Karpas-422 (cell line): ENCODE data around the gene MC5R. TPM values are rescaled to one million over a fixed set of nuclear protein-coding genes. Genes with fewer than 3 reads are reported as not detected.
"Not testable (repeated sequence)": the region's sequence is repeated elsewhere in the genome, so short reads cannot be mapped to it uniquely, and the experiment has no call there.

Source experiments
- DNase-seq: peaks from one replicate; pipeline ENCODE4 v3.0.0-alpha.2; 2015
- H2AFZ ChIP-seq: fragments of 200-600 bp; sonication (generic); 2 replicates; pipeline ENCODE4 v1.6.1; 2014; ENCODE audit warnings: antibody characterized with exemption, low read length, mixed read lengths
- H3K27ac ChIP-seq: fragments of 200-600 bp; sonication (generic); 2 replicates; pipeline ENCODE4 v1.5.1; 2014; ENCODE audit warnings: mild to moderate bottlenecking, low read length, moderate library complexity
- H3K27me3 ChIP-seq: fragments of 200-600 bp; sonication (generic); 2 replicates; pipeline ENCODE4 v1.6.1; 2014; ENCODE audit warnings: low read length, mixed read lengths
- H3K36me3 ChIP-seq: fragments of 200-600 bp; sonication (generic); 2 replicates; pipeline ENCODE4 v1.6.1; 2014; ENCODE audit warnings: low read length, mixed read lengths; ENCODE audit not compliant: insufficient read depth
- H3K4me1 ChIP-seq: fragments of 200-600 bp; sonication (generic); 2 replicates; pipeline ENCODE4 v1.6.1; 2014; ENCODE audit warnings: mild to moderate bottlenecking, low read length, mixed read lengths
- H3K4me2 ChIP-seq: fragments of 200-600 bp; sonication (generic); 2 replicates; pipeline ENCODE4 v1.6.1; 2014; ENCODE audit warnings: low read length, low read depth, mild to moderate bottlenecking; ENCODE audit not compliant: poor library complexity, severe bottlenecking
- H3K4me3 ChIP-seq: fragments of 200-600 bp; sonication (generic); 2 replicates; pipeline ENCODE4 v1.5.1; 2014; ENCODE audit warnings: mild to moderate bottlenecking, antibody characterized with exemption, low read length, mixed read lengths
- H3K79me2 ChIP-seq: fragments of 200-600 bp; sonication (generic); 2 replicates; pipeline ENCODE4 v1.6.1; 2014; ENCODE audit warnings: mild to moderate bottlenecking, low read length, mixed read lengths
- H3K9ac ChIP-seq: fragments of 200-600 bp; sonication (generic); 2 replicates; pipeline ENCODE4 v1.6.0; 2014; ENCODE audit warnings: low read length
- H3K9me2 ChIP-seq: fragments of 200-600 bp; sonication (generic), shearing (Covaris generic); replicated peaks from 2 replicates; pipeline ENCODE4 v1.6.0; 2014; ENCODE audit warnings: mild to moderate bottlenecking, low read length, moderate library complexity; ENCODE audit not compliant: insufficient read depth
- H3K9me3 ChIP-seq: fragments of 300-700, 200-600 bp; sonication (generic); 2 replicates; pipeline ENCODE4 v1.6.1; 2014; ENCODE audit warnings: low read length, mixed read lengths
- H4K20me1 ChIP-seq: fragments of 200-600 bp; sonication (generic); 2 replicates; pipeline ENCODE4 v1.6.1; 2014; ENCODE audit warnings: mild to moderate bottlenecking, antibody characterized with exemption, low read length, low read depth; ENCODE audit not compliant: insufficient read depth
- total RNA-seq: library from RNA; depleted of rRNA; stranded (reverse); fragments of >200 nt; shearing (Covaris generic); gene quantifications from 2 replicates; pipeline ENCODE4 v1.2.3, GENCODE V29; 2014; ENCODE audit warnings: low replicate concordance

The MC5R gene
- total RNA-seq, 1 experiment from 2014 or later, result not detected

- Histone ChIP-seq H3K27me3 (no peaks in the 10 kb centered on the region), H3K4me1 (peaks cover 5% of the 10 kb centered on the region; the same call in 1 of the 2 replicates), H3K36me3 (no peaks in the 10 kb centered on the region), H3K9me2 (no peaks in the 10 kb centered on the region), H3K4me2 (no peak overlapping the region), H3K79me2 (no peaks in the 10 kb centered on the region), H3K9ac (no peak overlapping the region), H3K27ac (no peak overlapping the region), H3K4me3 (no peak overlapping the region), H3K9me3 (no peaks in the 10 kb centered on the region), H2AFZ (no peak overlapping the region), H4K20me1 (no peaks in the 10 kb centered on the region)
- DNase-seq, result no peak
Measured at GRCh38 chr18:13826209-13826608, 2.3 kb downstream of the MC5R start.

- no peaks in the 10 kb centered on the region for H3K79me2 ChIP-seq
- no peaks in the 10 kb centered on the region for H3K27me3 ChIP-seq
- H3K36me3 ChIP-seq, result no peaks in the 10 kb centered on the region
- H3K9me2 ChIP-seq, result no peaks in the 10 kb centered on the region
- no peak overlapping the region for H2AFZ ChIP-seq
- H3K4me3 ChIP-seq, result no peak overlapping the region
- H3K4me2 ChIP-seq, result no peak overlapping the region
- no peaks in the 10 kb centered on the region for H3K9me3 ChIP-seq
- no peak overlapping the region for H3K9ac ChIP-seq
- no peak overlapping the region for H3K27ac ChIP-seq
- DNase-seq, result no peak
- no peaks in the 10 kb centered on the region for H3K4me1 ChIP-seq
- H4K20me1 ChIP-seq, result no peaks in the 10 kb centered on the region
Measured at GRCh38 chr18:13831864-13832508, 8.0 kb downstream of the MC5R start.

GRCh38 chr18:13834496-13835015 lies 10.6 kb downstream of the MC5R start:
- Histone ChIP-seq H3K4me1 (no peaks in the 10 kb centered on the region), H3K4me2 (no peak overlapping the region), H3K27me3 (no peaks in the 10 kb centered on the region), H4K20me1 (no peaks in the 10 kb centered on the region), H3K4me3 (no peak overlapping the region), H3K79me2 (no peaks in the 10 kb centered on the region), H3K9me3 (no peaks in the 10 kb centered on the region), H3K36me3 (no peaks in the 10 kb centered on the region), H2AFZ (no peak overlapping the region), H3K27ac (no peak overlapping the region), H3K9me2 (no peaks in the 10 kb centered on the region), H3K9ac (no peak overlapping the region)
- DNase-seq, result no peak

- Histone ChIP-seq H3K79me2 (no peaks in the 10 kb centered on the region), H3K9me2 (no peaks in the 10 kb centered on the region), H2AFZ (no peak overlapping the region), H3K4me2 (no peak overlapping the region), H3K27ac (no peak overlapping the region), H3K9me3 (no peaks in the 10 kb centered on the region), H3K9ac (no peak overlapping the region), H3K27me3 (no peaks in the 10 kb centered on the region), H3K36me3 (no peaks in the 10 kb centered on the region), H3K4me1 (no peaks in the 10 kb centered on the region), H4K20me1 (no peaks in the 10 kb centered on the region), H3K4me3 (no peak overlapping the region)
- DNase-seq, result no peak
Measured at GRCh38 chr18:13835202-13835601, 11.3 kb downstream of the MC5R start.

- Histone ChIP-seq H3K9ac (no peak overlapping the region), H2AFZ (no peak overlapping the region), H3K4me2 (no peak overlapping the region), H3K79me2 (no peaks in the 10 kb centered on the region), H3K27me3 (no peaks in the 10 kb centered on the region), H3K36me3 (no peaks in the 10 kb centered on the region), H3K9me2 (no peaks in the 10 kb centered on the region), H4K20me1 (no peaks in the 10 kb centered on the region), H3K9me3 (no peaks in the 10 kb centered on the region), H3K4me1 (no peaks in the 10 kb centered on the region), H3K4me3 (no peak overlapping the region), H3K27ac (no peak overlapping the region)
- DNase-seq, result no peak
Measured at GRCh38 chr18:13836559-13836958, 12.6 kb downstream of the MC5R start.

- Histone ChIP-seq H3K79me2 (no peaks in the 10 kb centered on the region), H3K27me3 (no peaks in the 10 kb centered on the region), H2AFZ (no peak overlapping the region), H3K27ac (no peak overlapping the region), H3K9ac (no peak overlapping the region), H3K4me1 (no peaks in the 10 kb centered on the region), H3K4me2 (no peak overlapping the region), H4K20me1 (no peaks in the 10 kb centered on the region), H3K4me3 (no peak overlapping the region), H3K36me3 (no peaks in the 10 kb centered on the region), H3K9me2 (no peaks in the 10 kb centered on the region), H3K9me3 (no peaks in the 10 kb centered on the region)
- DNase-seq, result no peak
Measured at GRCh38 chr18:13849791-13850190, 25.8 kb downstream of the MC5R start.

- H3K79me2 ChIP-seq, H4K20me1 ChIP-seq, H3K27me3 ChIP-seq, H3K27ac ChIP-seq, DNase-seq, H3K4me3 ChIP-seq, H3K9ac ChIP-seq, H3K4me1 ChIP-seq, H3K9me2 ChIP-seq, H3K9me3 ChIP-seq, H3K36me3 ChIP-seq, H2AFZ ChIP-seq, H3K4me2 ChIP-seq: not testable (repeated sequence)
Measured at GRCh38 chr18:13862898-13863297, 38.9 kb downstream of the MC5R start.

GRCh38 chr18:13868501-13869271 lies 44.7 kb downstream of the MC5R start:
- H3K4me3 ChIP-seq, result no peak overlapping the region
- DNase-seq, result no peak
- no peak overlapping the region for H3K9ac ChIP-seq
- no peaks in the 10 kb centered on the region for H3K36me3 ChIP-seq
- H3K4me2 ChIP-seq, result no peak overlapping the region
- no peaks in the 10 kb centered on the region for H3K4me1 ChIP-seq
- no peak overlapping the region for H2AFZ ChIP-seq
- no peaks in the 10 kb centered on the region for H3K27me3 ChIP-seq
- H3K9me3 ChIP-seq, result no peaks in the 10 kb centered on the region
- no peak overlapping the region for H3K27ac ChIP-seq
- H3K79me2 ChIP-seq, result no peaks in the 10 kb centered on the region
- H3K9me2 ChIP-seq, result no peaks in the 10 kb centered on the region
- H4K20me1 ChIP-seq, result no peaks in the 10 kb centered on the region
